HG03520 (cell line): ENCODE data around the gene ROS1.

Experiments
- ATAC-seq: cut with Tn5 transposase; IDR thresholded peaks from one replicate; pipeline ENCODE4 v1.9.1; 2021; ENCODE audit warnings: mild to moderate bottlenecking, moderate library complexity; ENCODE audit not compliant: unreplicated experiment

Gene ROS1

DNA sequence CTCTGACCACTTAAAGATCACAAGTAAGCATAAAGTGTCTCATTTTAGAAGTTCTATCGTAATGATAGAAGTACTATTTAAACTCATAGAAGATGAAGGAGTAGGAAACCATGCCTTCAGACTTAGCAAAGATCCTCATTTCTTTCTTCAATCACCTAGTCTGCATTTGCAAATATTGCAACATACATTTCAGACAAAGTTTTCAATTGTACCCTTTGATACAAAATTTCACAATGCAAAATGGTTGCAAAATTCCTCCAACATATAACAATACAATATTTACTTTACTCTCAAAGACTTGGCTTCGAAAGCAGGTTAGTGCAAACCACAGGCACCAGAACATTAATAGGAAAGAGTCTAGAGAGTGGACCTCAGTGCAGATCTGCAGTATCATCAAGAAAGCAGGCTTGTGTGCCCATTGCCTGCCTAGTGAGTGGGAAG, 16.1 kb upstream of the ROS1 start:
- no peak for ATAC-seq

DNA sequence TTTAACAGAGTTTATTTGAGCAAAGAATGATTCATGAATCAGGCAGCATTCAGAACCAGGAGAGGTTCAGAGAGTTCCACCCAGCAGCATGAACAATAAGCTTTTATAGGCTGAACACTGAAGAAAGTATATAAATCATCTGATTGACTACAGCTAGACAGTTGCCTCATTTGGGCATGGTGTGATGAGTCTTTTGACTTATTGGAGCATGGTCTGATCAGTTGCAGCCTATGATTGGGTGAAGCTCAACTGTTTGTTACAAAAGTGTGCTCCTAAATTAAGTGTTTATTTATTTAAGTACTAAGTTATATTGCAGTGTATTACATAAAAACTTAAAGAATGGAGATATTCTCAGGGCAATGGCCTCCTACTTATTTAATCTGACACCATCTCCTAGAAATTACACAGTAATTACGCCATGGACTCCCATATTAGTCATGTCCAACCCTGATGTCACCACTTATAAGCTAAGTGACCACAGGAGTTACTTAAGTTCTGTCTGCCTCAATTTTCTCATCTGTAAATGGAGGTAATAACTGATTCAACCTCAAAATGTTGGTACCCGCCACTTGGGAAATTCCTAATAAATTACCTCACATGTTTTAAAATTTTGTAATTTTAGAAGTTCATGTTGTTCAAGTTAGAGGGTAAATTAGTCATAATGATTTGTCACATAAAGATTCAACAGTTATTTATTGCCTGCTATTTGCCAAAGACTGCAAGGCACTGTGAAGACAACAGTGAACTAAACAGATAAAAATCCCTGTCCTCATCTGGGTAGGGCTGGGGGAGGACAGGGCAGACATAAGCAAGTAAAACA, 15.2 kb upstream of the ROS1 start:
- no peak for ATAC-seq

DNA sequence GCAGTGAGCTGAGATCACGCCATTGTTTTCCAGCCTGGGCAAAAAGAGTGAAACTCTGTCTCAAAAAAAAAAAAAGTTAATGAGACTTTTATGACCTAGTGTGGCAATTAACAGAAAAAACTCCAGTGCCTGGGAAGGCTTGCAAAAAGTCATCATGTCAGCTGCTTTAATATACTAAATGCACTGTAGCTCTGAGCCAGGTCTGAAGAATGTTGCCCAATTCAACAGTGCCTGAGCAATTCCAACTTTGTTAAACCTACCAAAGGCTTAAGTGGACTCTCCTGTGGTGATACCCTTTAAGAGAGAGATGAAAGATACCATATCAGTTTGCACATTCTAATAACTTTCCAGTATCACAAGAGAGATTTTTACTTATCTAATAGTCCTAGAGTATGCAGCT, 6.5 kb upstream of the ROS1 start:
- no peak for ATAC-seq

DNA sequence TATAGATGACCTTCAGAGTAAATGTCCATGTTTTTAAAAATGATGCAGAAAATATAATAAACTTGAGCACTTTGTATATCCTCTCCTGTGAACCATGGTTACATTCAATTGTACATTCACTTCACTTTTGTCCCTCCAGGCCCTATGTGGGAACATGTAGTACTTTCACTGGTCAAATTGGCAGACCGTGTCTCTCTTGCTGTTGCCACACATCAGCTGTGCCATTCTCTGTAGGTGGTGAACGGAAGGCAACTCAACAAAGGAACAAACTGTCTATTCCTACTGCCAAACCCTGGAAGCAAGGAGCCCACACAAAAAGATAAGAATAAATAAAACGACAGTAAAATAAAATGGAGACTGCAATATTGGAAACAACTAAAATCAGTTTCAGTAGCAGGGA, 2.0 kb downstream of the ROS1 start:
- no peak for ATAC-seq

DNA sequence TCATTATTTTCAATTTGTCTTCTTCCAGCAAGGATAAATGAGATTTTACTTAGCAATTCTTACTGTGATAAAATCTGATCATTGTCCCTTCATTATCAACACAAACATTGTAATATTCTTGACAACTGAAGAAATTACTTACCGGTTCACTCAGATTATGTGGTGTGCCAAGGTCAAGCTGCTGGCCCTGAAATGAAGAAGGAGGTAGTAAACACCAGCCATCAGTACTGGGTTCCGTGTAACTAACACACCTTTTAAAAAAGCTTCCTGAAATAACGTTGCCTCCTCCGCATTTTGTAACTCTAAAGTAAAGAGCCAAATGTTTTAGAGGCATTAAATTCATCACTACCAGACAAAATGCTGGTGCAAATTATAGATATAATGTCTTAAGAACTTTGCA, 7.4 kb downstream of the ROS1 start:
- ATAC-seq, result no peak

DNA sequence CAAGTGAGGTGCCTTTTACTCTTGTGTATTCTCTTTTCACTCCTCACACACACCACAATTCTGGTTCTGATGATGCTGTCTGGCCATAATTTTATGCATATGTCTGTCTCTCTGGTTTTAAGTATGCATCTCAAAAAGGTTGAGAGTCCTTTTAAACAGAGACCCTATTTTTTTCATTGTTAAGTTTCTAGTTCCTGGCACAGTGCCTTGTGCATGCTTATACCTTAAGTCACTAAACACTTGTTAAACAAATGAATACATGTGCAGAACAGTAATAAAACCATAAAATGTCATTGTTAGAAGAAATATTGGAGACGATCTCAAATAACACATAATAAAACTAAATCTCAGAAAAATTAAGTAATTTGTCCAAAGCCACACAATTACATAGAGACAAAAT, 7.9 kb downstream of the ROS1 start:
- ATAC-seq, result no peak

DNA sequence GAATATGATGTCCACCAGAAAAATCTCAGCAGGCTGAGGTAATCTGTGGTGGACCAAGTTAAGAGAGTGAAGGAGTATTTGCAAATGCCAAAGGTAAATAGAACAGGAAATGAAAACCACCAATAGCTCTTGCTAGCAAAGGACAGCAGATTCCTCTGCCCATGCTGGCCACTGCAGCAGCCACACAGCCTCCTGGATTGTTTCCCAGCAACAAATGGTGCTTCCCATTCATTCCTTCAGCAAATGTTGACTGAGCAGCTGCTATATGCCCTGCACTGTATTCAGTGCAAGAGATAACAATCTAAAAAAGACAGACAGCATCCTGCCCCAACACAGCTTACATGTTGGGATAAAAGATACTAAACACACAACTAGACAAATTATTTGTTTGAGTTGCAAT, 11.0 kb downstream of the ROS1 start:
- no peak for ATAC-seq

DNA sequence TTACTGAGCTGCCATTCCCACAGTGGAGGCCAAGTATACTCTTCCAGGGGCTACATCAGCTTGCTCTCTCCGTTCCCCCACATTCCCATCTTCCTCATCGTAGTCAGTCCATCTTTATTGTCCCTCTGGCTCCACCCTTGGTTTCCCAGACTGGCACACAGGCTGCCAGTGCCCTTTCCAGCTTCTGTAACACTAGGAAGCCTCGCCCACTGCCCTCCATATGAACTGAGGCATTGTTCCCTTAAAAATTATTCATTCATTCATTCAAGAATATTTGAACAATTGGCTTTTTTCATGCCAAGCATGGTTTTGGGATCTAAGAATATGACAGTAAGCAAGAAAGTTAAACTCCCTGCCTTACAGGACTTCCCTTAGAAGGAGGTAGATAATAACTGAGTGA, 14.3 kb downstream of the ROS1 start:
- ATAC-seq, result no peak

DNA sequence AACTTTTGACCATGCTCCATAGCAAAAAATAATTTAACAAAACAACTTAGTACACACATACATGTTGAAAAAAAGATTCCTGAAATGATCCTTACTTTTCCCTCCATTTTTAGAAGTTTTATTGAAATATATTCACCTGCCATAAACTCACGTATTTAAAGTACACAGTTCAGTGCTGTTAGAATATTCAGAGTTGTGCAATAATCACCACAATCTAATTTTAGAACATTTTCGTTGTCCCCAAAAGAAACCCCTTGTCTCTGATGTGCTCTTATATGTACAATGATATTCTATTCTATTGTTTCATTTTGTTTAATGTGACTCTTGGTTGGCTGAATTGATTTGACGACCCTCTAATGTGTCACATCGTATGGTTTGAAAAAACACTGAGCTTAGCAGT, 15.9 kb downstream of the ROS1 start:
- ATAC-seq, result no peak

DNA sequence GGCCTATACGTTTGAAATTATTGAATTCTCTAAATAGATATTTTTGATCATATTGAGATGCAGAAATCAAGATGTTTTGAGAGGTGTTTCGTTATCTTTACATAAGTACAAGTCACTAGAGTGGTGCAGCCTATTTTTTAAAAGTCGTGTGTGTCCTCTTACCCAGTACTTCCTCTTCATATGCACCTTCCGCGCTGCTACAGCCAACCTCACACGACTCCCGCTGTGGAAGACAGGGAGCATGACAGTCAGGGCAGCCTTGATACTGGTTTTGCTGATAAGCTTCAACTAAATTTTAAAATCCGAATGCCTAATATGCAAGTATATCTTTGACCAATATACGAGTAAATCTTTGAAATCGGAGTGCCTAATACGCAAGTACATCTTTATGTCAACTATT, 16.3 kb downstream of the ROS1 start:
- ATAC-seq, result no peak

DNA sequence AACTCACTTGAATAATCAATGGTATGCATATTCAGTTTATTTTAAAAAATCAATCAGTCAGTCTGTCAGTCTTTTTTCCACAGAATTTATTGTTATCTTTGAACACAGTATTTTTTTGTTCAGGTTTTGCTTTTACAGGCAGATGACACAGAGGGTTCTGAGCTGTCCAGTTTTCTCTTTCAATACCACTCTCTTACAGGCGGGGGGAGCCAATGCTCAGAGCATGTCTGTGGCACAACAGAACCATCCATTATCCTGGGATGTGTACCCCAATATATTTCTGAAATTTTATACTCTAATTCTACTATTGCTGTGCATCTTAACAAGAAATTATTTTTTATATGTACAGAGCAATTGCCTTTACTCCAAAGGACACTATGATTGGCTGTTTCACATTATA, 21.2 kb downstream of the ROS1 start:
- no peak for ATAC-seq

DNA sequence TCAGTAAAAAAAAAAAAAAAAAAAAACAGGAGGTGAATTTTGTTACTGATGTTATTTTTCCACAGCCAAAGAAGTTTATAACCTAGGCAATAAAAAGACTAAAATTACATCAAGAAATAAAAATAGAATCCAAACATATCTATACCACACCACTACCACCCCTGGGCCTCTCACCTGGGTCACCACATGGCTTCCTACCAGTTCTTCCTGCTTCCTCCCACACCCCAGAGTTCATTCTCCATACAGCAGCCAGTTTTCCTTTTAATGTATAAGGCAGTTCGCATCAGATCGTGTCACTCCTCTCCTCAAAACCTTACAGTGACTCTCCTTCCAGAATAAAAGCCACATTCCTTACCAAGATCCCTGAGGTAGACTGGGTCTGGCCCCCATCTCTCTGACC, 23.9 kb downstream of the ROS1 start:
- no peak for ATAC-seq

DNA sequence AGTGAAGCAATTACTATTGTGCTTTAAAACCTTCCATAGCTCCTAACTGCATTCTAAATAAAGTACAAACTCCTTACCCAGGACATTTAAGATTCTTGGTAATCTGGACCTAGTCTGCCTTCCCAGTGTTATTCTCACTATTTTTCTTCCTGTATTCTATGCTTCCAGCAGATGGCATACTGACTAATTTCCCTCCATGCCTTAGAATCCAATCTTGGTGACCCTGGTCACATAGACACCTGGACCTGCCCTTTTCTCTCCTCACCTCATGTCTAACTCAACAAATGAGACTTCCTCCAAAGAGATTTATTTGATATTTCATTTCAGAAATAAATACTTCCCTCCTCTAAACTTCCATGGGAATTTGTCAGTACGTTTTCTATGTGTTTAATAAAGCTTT, 25.8 kb downstream of the ROS1 start:
- no peak for ATAC-seq

DNA sequence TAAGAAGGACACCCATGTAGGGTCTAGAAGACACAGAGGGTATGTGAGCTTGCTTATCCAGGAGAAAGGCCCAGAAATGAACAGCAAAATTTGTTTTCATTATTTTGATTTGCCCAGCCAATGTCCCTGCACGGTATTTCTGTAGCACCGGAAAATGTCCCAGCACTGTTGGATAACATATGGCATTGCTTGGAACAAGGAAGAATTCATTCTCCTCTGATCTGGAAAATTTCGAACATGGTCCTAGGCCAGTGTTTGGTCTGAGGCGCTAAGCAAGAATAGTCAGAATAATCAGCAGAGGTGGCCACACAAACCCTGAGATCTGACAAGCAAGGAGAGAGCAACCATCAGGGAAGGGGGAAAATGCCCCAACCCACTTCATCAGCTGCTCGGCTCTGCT, 26.6 kb downstream of the ROS1 start:
- no peak for ATAC-seq

DNA sequence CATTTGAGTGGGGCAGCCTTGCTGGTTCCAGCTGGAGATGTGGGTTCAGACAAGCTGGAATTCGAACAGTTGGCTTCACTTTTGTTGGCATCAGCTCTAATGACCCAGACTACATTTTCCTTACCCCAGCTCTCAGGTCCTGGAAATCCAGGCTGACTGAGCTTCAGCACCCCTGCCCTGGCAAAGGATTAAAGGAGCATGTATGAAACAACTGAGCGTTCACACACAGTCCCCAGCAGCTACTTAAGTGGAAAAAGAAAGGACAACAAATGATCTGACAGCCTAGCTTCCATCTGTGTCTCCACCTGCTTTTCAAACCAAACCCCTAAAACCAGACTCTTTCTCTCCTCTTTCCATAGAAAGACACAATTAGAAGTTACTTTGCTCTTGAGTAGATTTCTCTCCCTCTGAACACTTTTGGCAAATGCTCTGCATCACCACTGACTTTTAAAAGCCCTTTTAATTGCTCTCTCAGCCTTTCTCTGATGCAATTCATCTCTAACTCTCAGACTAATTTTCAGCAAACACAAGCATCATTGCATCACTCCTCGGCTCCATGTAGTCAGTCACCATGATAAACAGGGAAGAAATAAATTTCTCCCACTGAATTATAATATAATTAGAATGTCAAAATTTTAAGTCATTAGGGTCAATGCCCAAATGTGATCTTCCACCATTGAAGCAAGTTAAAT, 28.1 kb downstream of the ROS1 start:
- ATAC-seq, result no peak

DNA sequence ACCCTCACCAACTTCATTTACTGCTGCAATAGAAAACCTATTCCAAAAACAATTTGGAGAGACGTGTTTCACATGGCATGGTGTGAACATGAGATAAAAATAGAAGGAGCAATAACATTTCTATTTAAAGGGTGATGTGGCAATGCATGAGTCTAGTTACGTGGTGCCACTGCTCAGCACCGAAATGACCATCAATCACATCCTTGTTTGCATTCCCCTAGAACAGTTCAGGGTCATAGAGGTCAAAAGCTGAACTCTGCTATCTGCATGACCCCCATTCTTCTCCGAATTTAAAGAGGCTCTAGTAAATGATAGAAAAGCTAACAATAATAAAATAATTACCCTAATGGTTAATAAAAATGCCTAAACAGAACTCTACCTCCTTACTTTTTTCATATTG, 29.5 kb downstream of the ROS1 start:
- no peak for ATAC-seq

DNA sequence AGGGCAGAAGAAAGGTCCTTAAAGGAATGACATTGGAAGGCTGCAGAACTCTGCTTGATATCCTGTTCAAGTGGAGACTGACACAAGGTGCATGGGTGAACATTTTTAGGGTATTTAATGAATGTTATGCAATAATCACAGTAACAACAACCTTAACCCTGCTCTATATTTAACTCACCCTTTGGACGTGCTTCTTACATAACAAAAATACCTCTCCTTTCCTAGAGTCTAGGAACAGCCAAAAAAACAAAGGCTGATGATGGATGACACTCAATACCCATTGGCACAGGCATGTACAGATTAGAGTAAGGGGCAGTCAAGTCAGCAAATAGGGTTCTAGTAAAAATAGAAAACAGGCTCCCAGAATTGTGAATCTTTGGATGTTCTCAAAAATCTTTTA, 30.6 kb downstream of the ROS1 start:
- ATAC-seq, result no peak

DNA sequence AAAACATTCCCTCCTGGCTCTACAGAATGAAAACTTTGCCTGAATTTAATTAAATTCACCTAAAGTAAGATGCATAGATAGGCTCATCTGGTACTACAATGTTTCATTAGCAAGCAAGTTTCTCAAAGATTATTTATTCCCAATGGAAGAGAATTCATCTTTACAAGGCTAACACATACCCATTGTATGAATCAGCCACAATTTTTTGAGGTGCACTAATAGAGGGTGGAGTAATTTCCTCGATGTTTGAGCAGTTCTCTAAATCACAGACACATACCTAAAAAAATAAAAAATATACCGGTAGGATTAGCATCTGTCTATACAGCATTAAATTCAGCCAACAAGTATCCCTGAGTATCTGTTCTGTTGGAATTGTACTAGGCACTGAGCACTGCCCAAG, 32.7 kb downstream of the ROS1 start:
- ATAC-seq, result no peak

DNA sequence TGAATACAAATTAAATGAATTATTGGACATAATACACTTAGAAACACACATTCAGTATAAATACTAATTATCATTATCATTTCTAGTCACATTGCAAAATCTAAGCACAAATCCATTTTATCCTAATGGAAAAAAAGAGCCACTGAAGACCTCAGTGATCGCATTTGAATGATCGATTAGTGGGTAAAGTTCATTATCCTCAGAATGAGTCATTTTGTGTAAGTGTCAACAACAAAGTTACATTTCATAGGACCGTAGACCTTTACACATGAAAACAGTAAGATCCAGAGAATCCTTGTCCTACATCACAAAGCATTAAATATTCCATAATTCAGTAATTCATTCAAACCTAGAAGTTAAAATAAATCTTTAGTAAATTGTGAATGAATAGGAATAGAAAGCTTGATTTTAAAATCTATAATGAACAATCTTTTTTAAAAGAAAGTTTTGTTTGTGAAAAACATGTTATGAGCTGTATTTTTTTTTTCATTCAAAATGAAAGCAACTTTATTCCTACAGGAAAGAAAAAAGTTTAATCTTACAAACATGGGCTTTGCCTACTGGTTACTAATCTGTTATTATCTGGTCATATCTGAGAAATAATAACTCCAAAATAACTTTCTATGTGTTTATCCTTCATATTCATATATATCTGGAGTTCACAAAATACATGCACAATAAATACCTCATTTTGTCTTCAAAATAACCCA, 33.7 kb downstream of the ROS1 start:
- no peak for ATAC-seq

DNA sequence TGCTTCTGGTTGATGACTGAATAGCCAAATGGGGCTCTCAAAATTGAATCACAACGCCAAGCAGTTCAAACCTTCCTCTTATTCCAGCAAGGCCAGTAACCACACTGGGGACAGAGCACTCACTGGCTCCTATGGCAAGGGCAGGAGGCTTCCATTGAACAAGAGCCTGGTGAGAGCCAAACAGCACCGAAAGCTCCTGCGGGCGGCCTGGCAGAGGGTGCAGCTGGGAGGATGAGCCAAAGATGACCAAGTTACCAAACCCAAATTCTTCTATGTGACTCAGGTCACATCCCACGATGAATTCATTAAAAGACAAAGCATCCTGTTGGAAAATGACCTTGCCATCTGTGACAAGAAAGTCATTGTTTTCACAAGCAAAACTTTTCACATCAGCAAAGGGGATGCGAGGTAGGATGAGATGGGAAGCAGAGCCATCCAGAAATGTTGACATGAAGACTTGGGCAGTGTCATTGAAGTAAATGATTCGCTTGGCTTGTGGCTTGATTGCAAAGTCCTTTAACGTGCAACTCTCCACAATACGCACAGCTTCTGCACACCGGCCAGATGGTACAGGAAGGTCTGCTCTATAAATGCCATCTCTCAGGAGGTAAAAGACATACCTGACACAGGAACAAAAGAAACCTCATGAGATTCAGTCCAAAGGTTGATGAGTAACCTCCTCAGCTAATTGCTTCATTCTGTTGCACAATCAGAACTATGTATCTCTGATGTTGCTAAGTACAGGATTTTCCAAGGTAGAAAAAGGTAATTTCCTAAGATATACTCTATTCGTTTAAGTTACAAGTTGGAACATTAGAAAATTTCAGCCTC, 36.3 kb downstream of the ROS1 start:
- ATAC-seq, result no peak

DNA sequence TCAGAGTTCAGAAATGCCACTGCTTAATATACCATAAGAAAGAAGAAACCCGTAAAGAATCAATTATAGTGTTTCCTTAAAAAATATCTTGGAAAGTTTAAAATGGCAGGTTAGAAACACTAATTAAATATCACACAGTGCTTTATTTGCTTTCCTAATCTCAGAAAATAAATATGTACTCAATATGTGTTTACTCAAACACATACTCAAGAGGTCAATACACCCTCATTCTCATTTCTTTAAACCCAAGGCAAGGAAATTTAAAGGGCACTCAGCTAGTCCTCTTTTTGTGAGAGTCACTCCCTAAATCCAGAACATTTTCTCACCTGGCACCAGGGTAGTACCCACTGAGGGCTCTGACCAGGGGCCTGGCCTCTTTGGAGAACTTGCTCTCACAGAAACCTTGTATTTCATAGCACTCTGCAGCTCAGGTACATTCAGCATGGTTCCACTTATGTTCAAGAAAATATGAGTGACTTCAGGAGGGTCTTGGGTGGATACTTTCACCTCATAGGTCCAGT, 38.2 kb downstream of the ROS1 start:
- ATAC-seq, result no peak
